Measurements from ENCODE around the gene CCDC69. TPM values are rescaled to one million over a fixed set of nuclear protein-coding genes. Genes with fewer than 3 reads are reported as not detected.
"Not testable (repeated sequence)": the region's sequence is repeated elsewhere in the genome, so short reads cannot be mapped to it uniquely, and the experiment has no call there.

The CCDC69 gene
- total RNA-seq, 1 donor from 2014 or later: 63.5 TPM

GRCh38 chr5:151249281-151249680 is 25.4 kb upstream of the CCDC69 start:
- intact Hi-C loops (cut with micrococcal nuclease): no loop called here

- intact Hi-C loops (cut with micrococcal nuclease): no loop called here
Measured at GRCh38 chr5:151248651-151249050, 24.8 kb upstream of the CCDC69 start.

GRCh38 chr5:151245680-151246219 is 21.9 kb upstream of the CCDC69 start:
- intact Hi-C loops (cut with micrococcal nuclease): no loop called here

- intact Hi-C loops (cut with micrococcal nuclease): no loop called here
Measured at GRCh38 chr5:151244206-151244605, 20.3 kb upstream of the CCDC69 start.

GRCh38 chr5:151243564-151243963 is 19.7 kb upstream of the CCDC69 start:
- intact Hi-C loops (cut with micrococcal nuclease): no loop called here

- intact Hi-C loops (cut with micrococcal nuclease): no loop called here
Measured at GRCh38 chr5:151243127-151243526, 19.2 kb upstream of the CCDC69 start.

- intact Hi-C loops (cut with micrococcal nuclease): no loop called here
Measured at GRCh38 chr5:151240924-151241635, 17.2 kb upstream of the CCDC69 start.

GRCh38 chr5:151240268-151240835 is 16.5 kb upstream of the CCDC69 start:
- intact Hi-C loops (cut with micrococcal nuclease): not testable (repeated sequence)

- intact Hi-C loops (cut with micrococcal nuclease): loop anchor here (1.0 kb wide), 2 partner anchors 25 to 113 kb away; no protein-coding TSS in a partner anchor
Measured at GRCh38 chr5:151239237-151239861, 15.5 kb upstream of the CCDC69 start.

GRCh38 chr5:151238303-151238741 is 14.4 kb upstream of the CCDC69 start:
- intact Hi-C loops (cut with micrococcal nuclease): no loop called here

- intact Hi-C loops (cut with micrococcal nuclease): no loop called here
Measured at GRCh38 chr5:151237685-151238084, 13.8 kb upstream of the CCDC69 start.

- intact Hi-C loops (cut with micrococcal nuclease): no loop called here
Measured at GRCh38 chr5:151236888-151237287, 13.0 kb upstream of the CCDC69 start.

GRCh38 chr5:151235239-151235571 is 11.3 kb upstream of the CCDC69 start:
- intact Hi-C loops (cut with micrococcal nuclease): not testable (repeated sequence)

GRCh38 chr5:151234476-151235238 is 10.8 kb upstream of the CCDC69 start:
- intact Hi-C loops (cut with micrococcal nuclease): loop anchor here (1.0 kb wide), 1 partner anchor 11 kb away; no protein-coding TSS in a partner anchor

- intact Hi-C loops (cut with micrococcal nuclease): loop anchor here (1.0 kb wide), 1 partner anchor 10 kb away; no protein-coding TSS in a partner anchor
Measured at GRCh38 chr5:151233616-151234085, 9.8 kb upstream of the CCDC69 start.

GRCh38 chr5:151231359-151231758 is 7.5 kb upstream of the CCDC69 start:
- intact Hi-C loops (cut with micrococcal nuclease): no loop called here

- intact Hi-C loops (cut with micrococcal nuclease): no loop called here
Measured at GRCh38 chr5:151230048-151230680, 6.3 kb upstream of the CCDC69 start.

GRCh38 chr5:151228986-151229385 is 5.1 kb upstream of the CCDC69 start:
- intact Hi-C loops (cut with micrococcal nuclease): no loop called here

GRCh38 chr5:151227918-151228447 is 4.1 kb upstream of the CCDC69 start:
- intact Hi-C loops (cut with micrococcal nuclease): no loop called here

- intact Hi-C loops (cut with micrococcal nuclease): no loop called here
Measured at GRCh38 chr5:151225475-151225874, 1.6 kb upstream of the CCDC69 start.

GRCh38 chr5:151225071-151225470 is 1.2 kb upstream of the CCDC69 start:
- intact Hi-C loops (cut with micrococcal nuclease): no loop called here
